Nucleus accumbens (tissue), 56 donors: ENCODE results near the gene LGR6.
A peak's percentile ranks its signal among the peaks of the same experiment; 100 is the strongest.
"Not testable (repeated sequence)": the region's sequence is repeated elsewhere in the genome, so short reads cannot be mapped to it uniquely, and the experiment has no call there.

Experiments used
- DNase-seq, 56 donors: peaks; one replicate each; lab custom pipeline; 2025; lab: John Stamatoyannopoulos, UW

Gene LGR6

GRCh38 chr1:202173993-202174392, 19.6 kb upstream of the LGR6 start:
- DNase-seq: no peak

DNA sequence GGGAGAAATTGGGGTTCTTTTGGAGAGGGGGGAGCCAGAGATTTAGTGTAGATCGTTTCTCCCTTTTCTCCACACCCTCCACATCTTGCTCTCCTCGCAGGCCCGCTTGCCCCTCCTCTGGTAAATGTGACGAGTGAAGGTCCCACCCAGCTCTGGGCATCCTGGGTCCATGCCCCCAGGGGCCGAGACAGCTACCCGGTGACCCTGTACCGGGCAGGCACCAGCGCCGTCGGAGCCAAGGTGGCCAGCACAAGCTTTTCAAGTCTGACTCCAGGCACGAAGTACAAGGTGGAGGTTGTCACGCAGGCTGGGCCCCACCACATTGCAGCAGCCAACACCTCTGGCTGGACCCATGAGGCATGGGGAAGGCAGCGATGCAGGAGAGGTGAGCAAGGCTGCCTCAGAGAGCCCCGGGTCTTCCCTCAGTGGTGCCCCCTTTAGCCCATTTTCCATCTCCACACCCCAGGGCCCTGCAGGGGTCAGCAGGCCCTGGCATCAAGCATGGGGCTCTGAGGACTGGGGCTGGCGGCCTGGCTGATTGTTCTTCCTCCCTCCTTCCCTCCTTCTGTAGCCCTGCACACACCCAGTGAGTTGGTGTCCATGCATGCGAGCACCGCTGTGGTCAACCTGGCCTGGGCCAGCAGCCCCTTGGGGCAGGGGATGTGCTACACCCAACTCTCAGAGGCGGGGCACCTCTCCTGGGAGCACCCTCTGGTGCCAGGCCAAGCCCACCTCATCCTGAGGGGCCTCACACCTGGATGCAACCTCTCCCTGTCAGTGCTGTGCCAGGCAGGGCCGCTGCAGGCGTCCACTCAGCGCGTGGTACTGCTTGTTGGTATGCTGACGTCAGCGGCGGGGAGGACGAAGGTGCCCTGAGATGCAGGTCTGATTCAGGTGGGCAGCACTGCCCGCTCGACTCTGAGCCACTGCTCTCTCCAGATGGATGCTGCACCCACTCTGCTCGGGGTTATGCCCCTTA, 16.4 kb upstream of the LGR6 start:
- no peak for DNase-seq

DNA sequence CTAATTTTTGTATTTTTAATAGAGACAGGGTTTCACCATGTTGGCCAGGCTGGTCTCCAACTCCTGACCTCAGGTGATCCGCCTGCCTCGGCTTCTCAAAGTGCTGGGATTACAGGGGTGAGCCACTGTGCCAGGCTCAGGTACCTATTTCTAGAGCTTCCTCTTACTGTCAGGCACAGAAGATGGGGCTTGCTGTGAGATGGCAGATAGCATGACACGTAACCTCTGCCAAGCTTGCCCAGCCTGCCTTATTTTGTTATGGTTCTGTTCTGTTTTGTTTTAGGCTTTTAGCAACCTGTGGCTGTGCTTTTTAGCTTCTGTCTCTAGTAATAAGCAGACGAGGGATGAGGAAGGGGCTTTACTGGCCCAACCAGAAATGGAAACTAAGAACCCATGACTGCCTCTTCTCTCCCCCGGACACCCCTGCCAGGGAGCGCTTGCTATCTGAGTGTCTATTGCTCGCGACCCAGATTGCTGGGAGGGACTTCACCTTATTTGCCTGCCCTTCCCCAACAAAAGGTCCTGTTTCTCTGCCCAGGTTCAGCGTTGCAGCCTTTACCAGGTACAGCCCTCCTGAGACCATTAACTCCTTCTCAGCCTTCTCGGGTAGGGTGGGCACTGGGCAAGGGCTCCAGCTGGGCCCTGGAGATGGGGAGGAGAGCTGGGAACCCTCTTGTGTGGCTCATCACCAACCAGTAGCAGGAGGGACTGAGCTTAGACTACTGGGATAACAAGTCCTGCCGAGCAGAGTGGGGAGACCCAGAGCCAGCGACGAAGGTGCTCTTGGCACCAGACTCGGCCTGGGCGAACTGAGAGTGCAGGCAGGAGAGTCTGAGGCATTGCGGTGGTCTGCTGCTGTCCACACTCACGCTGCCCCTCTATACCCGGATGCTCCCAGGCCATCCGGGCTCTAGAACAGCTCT, 13.5 kb upstream of the LGR6 start:
- DNase-seq: no peak

GRCh38 chr1:202180751-202181139, 12.9 kb upstream of the LGR6 start:
- DNase-seq: not testable (repeated sequence)

- DNase-seq: no peak
These were observed 12.0 kb upstream of the LGR6 start for GRCh38 chr1:202181586-202181985.

DNA sequence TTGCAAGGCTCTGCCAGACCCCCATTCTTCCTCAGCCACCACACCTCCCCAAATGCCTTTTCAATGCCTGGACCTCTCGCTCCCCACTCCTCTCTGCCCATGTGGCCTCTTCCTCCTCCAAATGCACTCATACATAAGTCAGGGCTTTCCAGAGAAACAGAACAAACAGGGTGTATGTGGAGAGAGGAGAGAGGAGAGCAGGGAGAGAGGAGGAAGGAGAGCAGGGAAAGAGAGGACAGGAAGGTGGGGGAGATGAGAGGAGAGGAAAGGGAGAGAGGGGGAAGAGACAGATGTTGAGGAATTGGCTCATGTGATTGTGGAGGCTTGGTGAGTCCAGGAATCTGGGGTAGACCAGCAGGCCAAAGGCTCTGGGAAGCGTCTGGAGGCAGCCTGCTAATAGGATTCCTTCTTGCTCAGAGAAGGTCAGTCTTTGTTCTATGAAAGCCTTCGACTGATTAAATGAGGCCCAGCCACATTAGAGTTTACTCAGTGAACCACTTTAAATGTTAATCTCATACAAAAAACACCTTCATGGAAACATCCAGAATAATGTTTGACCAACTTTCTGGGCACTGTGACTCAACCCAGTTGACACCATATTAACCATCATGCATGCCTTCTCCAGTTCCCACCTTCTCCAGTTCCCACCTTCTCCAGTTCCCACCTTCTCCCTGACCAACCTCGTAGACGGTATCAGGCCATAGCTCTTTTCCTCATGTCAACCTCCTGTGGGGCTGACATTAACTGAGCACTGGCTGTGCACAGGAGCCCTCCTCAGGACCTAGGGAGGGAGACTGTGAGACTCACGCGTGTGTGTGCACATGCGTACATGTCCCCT, 11.3 kb upstream of the LGR6 start:
- no peak for DNase-seq

- peak in 53 of 56 donors; percentile 11 to 88 (median 55) for DNase-seq
These were observed 8.7 kb upstream of the LGR6 start for GRCh38 chr1:202184750-202185460.

DNA sequence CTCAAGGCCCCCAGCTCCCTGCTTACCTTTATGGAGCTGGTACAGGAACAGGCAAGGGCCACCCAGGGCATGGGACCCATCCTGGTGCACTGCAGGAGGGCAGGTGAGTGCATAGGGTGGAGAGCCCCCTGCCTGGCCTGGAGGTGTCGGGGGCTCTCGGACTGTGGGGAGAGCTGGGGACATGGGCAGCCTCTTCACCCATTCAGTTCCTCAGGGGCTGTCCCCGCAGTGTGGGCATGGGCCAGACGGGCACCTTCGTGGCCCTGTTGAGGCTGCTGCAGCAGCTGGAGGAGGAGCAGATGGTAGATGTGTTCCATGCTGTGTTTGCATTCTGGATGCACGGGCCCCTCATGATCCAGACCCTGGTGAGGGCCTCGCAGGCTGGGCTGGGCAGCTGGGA, 7.3 kb upstream of the LGR6 start:
- no peak for DNase-seq

DNA sequence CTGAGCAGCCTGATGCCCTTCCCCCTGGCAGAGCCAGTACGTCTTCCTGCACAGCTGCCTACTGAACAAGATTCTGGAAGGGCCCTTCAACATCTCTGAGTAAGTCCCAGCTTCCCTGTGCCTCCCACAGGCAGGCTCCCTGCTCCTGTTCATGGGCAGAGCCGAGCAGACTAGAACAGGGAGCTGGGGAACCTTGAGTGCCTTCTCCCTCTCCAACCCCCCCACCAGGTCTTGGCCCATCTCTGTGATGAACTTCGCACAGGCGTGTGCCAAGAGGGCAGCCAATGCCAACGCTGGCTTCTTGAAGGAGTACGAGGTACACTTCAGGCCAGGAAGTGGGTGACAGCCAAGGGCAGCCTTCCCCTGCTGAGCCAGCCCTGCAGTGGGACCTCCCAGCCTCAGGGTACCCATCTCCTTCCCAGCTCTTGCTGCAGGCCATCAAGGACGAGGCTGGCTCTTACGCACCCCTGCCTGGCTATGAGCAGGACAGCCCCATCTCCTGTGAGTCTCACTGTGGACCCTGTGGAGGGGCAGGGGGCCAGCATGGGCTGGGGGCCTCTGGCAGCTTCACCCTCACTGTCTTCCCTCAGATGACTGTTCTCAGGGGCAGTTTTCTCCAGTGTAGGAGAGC, 6.4 kb upstream of the LGR6 start:
- DNase-seq: peak in 2 of 56 donors; percentile 12 to 14

DNA sequence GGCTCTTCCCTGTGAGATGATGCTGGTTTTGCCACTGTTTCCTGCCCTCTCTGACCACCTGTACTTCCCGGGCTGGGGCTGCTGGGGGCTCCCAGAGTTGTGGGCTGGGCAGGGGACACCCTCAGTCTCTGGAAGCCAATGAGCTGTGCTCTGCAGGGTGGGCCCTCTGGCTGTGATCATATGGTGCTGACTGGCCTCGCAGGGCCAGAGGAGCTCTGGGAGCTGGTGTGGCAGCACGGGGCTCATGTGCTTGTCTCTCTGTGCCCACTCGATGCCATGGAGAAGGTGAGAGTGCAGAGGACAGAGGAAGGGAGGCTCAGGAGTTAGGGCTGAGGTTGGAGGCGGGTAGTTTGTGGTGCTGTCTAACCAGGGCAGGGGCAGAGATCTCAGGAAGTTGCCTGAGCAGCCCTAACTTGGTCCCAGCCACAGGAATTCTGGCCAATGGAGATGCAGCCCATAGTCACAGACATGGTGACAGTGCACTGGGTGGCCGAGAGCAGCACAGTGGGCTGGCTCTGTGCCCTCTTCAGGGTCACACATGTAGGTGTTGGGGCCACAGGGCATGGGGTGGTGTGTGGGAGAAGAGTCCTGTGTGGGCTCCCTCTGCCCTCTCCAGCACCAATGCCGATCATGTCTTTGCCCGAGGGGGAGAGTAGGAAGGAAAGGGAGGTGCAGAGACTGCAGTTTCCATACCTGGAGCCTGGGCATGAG, 5.7 kb upstream of the LGR6 start:
- DNase-seq: no peak

GRCh38 chr1:202189001-202189790, 4.4 kb upstream of the LGR6 start:
- DNase-seq: peak in 44 of 56 donors; percentile 6 to 84 (median 33)

- DNase-seq: no peak
These were observed 3.5 kb upstream of the LGR6 start for GRCh38 chr1:202189918-202190715.

- DNase-seq: not testable (repeated sequence)
These were observed 2.2 kb upstream of the LGR6 start for GRCh38 chr1:202191391-202191790.

GRCh38 chr1:202192770-202193613, 607 bp upstream of the LGR6 start:
- DNase-seq: peak in 27 of 56 donors; percentile 6 to 62 (median 15)

- no peak for DNase-seq
These were observed 689 bp downstream of the LGR6 start for GRCh38 chr1:202194328-202194648.
